GM21367 (cell line): Measurements from ENCODE around the gene TIMP1.
A peak's percentile ranks its signal among the peaks of the same experiment; 100 is the strongest.

Experiments used
- ATAC-seq: cut with Tn5 transposase; IDR thresholded peaks from one replicate; pipeline ENCODE4 v1.9.1; 2021; ENCODE audit not compliant: unreplicated experiment

TIMP1 gene

DNA sequence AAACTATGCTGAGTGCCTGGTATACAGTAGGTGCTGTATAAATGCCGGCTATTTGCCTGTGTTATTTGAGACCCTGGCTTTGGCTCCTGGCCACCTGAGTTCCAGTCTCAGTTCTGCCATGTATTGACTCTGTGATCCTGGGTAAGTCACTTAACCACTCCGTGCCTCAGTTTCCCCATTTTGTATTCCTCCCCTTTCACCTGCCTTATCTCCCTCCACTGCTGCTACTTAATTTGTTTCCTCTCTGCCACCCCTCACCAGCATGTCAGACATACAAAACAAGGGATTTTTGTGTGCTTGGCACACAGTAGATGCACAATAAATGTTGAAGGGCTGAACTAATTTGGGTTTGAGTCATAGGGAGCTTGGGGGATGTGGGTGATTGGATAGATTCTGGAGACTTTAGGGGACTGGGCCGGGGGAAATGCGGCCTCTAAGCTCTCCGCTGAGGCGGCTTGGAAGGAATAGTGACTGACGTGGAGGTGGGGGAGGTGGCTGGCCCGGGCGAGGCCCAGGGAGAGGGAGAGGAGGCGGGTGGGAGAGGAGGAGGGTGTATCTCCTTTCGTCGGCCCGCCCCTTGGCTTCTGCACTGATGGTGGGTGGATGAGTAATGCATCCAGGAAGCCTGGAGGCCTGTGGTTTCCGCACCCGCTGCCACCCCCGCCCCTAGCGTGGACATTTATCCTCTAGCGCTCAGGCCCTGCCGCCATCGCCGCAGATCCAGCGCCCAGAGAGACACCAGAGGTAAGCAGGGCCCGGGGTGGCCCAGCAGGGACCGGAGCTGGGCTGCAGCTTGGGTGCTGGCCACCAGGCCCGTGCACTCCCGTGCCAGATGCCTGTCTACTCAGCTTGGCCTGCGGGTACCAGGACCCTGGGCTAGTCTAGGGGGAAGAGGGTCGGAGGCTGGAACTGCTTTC lies at the start of gene TIMP1:
TIMP1 (plus strand) TSS at position 706 of the 917 bp plus-strand sequence. CDS start 980 bp downstream, outside the sequence.
- peak; percentile 77 for ATAC-seq

DNA sequence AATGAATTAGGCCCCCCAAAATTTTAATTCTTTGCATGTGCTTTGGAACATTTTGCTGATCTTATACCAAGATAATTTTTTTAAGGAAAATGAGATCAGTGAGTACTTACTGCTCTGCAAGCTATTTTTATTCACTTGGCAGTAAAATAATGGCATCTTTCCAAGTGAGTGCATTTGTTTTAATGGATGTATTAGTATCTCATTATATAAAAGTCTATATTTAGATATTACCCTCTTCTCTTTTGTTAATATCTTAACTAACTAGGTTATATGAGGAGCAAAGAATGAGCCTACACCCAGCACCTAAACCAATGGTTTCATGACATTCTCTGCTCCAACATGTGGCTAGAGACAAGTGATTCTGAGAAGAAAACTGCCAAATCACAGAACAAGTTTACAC lies 42.4 kb upstream of the TIMP1 start:
- no peak for ATAC-seq

GRCh38 chrX:47540754-47541538 lies 41.3 kb upstream of the TIMP1 start:
- no peak for ATAC-seq

DNA sequence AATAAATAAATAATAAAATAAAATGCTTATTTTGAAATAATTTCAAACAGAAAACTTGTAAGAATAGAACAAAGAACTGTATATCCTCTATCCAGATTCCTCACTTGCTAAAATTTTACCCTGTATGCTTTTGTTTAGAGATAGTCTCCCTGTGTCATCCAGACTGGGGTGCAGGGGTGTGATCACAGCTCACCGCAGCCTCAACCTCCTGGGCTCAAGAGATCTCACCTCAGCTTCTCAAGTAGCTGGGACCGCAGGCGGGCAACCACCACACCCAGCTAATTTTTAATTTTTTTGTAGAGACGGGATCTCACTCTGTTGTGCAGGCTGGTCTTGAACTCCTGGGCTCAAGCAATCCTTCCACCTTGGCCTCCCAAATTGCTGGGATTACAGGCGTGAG lies 38.7 kb upstream of the TIMP1 start:
- ATAC-seq: no peak

GRCh38 chrX:47556045-47556623 lies 26.1 kb upstream of the TIMP1 start:
- ATAC-seq: peak; percentile 79

- ATAC-seq: no peak
Observed at GRCh38 chrX:47558436-47558835, 23.8 kb upstream of the TIMP1 start.

DNA sequence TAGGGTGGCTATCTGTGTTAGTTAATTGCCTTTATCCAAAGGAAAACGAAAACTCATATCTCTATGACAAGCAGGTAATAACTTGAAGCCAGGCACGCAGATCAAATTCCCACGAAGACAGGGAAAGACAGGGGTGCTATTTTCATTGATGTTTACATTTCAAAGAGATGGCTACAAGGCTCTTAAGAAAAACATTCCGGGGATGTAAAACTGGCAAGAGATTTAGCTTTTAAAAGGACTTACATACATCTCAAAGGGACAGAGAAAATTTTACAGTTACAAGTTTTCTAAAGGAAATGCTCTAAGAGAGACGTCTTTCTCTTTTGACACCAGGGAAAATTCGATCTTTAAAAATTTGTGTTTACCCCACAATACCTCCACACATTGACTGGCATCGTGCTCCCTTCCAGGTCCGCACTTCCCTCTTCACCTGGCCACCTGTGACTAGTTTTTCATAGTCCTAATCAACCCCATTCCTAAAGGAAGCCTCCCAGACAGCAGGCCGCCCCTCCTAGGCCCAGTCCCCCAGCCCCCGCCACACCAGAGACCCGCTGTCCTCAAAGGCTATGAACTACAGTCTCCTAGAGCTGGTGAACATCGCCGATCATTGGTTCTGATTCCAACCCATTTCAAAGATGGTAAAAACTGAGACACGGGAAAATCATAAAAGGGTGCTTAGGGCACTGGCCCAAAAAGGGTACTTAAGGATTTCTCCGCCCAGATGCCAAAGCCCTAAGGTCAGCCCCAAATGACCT lies 21.9 kb upstream of the TIMP1 start:
- ATAC-seq: no peak

GRCh38 chrX:47560934-47561658 lies 21.1 kb upstream of the TIMP1 start, which contains the start of gene ARAF:
Gene ARAF, plus strand, starts transcription at chrX:47561205. Its CDS starts 1,763 bp downstream, at chrX:47562968.
- ATAC-seq: peak; percentile 77

- ATAC-seq: no peak
Observed at GRCh38 chrX:47561659-47562151, 20.5 kb upstream of the TIMP1 start.

GRCh38 chrX:47562615-47563243 lies 19.5 kb upstream of the TIMP1 start:
- ATAC-seq: no peak

- no peak for ATAC-seq
Observed at GRCh38 chrX:47563801-47564315, 18.4 kb upstream of the TIMP1 start.

DNA sequence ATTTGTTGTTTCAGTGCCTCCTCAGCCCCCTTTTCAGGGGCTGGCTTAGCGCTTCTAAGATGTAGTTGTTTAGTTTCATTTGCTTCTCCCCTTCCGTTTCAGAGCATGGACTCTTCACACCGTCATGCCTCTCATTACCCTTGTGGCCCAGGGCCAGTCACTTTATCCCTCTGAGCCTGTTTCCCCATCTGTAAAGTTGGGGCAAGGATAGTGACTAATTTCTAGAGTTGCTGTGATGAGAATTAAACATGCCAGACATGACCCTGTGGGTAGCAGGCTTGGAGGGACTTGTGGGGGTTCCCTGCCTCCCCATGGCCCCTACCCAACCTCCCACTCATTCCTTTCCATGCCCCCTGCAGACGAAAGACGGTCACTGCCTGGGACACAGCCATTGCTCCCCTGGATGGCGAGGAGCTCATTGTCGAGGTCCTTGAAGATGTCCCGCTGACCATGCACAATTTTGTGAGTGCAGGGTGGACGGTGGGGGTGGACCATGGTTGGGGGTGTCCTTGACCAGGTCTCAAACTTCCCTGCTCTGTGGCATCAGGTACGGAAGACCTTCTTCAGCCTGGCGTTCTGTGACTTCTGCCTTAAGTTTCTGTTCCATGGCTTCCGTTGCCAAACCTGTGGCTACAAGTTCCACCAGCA lies 17.7 kb upstream of the TIMP1 start:
- ATAC-seq: no peak

GRCh38 chrX:47566841-47567240 lies 15.4 kb upstream of the TIMP1 start:
- ATAC-seq: no peak

- no peak for ATAC-seq
Observed at GRCh38 chrX:47568656-47569295, 13.5 kb upstream of the TIMP1 start.

GRCh38 chrX:47570794-47571193 lies 11.4 kb upstream of the TIMP1 start:
- no peak for ATAC-seq

GRCh38 chrX:47571215-47571614 lies 11.0 kb upstream of the TIMP1 start:
- no peak for ATAC-seq

DNA sequence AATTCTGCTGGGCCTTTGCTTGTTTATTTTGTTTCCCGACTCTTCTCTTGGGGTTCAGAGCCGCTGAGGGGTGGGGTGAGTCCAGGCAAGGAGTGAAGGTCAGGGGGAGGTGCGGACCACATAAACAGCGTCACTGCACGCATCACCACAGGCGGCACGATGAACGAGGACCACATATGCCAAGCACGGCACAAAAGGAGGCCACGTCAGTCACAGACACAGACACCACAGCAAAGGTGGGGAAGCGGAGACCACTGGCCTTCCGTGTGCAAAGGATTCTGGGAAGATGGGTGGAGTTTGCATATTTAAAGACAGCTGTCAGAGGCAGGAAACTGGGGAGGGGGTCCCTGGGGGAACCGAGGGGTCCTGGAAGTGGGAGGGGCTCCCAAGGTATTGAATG lies 10.3 kb upstream of the TIMP1 start:
- no peak for ATAC-seq

DNA sequence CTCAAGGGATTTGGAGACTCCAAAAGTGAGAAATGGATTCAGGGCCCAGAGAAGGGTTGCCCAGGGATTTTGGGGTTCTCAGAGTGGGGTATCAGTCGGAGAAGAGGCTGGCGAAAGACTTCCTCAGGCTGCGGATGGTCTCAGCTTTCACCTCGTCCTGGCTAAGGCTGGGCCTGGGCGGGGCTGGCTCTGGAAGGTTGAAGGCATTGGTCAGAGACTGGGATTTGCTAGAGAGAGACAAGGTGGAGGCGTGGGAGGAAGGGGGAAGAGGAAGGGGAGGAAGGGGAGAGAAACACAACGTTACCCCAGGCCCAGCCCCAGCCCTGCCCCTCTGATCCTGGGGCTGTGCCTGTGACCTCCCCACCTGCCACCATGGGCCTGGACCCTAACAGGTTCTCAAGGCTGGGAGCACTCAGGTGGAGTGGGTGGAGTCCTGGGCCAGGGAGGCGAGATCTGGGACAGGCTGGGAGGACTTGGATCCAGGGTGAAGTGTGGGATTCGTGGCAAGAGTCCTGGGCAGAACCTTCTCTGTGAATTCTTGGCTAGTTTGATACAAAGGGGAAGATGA lies 9.4 kb upstream of the TIMP1 start:
- ATAC-seq: no peak
